SK-N-SH (cell line): ENCODE data around the gene DENND2D. TPM values are rescaled to one million over a fixed set of nuclear protein-coding genes. Genes with fewer than 3 reads are reported as not detected.

ENCODE experiments used
- CTCF ChIA-PET: fragments of 300-600, 350-600 bp; formaldehyde crosslinking; extraction: SDS; loops from one replicate; lab custom pipeline; 2021; lab: Yijun Ruan, JAX
- POLR2A ChIA-PET: fragments of 350-600 bp; sonication (Branson Sonifier 250); formaldehyde crosslinking; extraction: SDS; loops from one replicate; lab custom pipeline; 2020; ENCODE audit warnings: antibody characterized with exemption, inconsistent platforms; lab: Yijun Ruan, JAX
- DNase-seq: peaks from one replicate; pipeline ENCODE4 v3.0.0; 2012
- H2AFZ ChIP-seq: fragments of 200-600 bp; sonication (generic); 2 replicates; pipeline ENCODE4 v1.8.1; 2016; ENCODE audit warnings: antibody characterized with exemption, mild to moderate bottlenecking, low read depth
- H3F3A ChIP-seq: fragments of 200-600 bp; sonication (generic); replicated peaks from 2 replicates; pipeline ENCODE3; 2016; ENCODE audit warnings: antibody characterized with exemption, mild to moderate bottlenecking; ENCODE audit not compliant: insufficient read depth
- H3K27ac ChIP-seq, 2 experiments: fragments of 200-500 bp in 1 of 2; fragments of 200-600 bp in 1 of 2; sonication (Bioruptor generic) in 1 of 2; sonication (generic), shearing (Covaris generic) in 1 of 2; 2 replicates each; pipeline versions ENCODE4 v1.5.1 to v1.6.1; 2014 to 2016; ENCODE audit warnings: low read depth in 2 of 2, inconsistent platforms in 1 of 2, low read length in 1 of 2, mild to moderate bottlenecking in 1 of 2, mixed read lengths in 1 of 2
- H3K27me3 ChIP-seq: fragments of 200-600 bp; sonication (generic), shearing (Covaris generic); 2 replicates; pipeline ENCODE4 v1.6.1; 2016; ENCODE audit warnings: mixed run types; ENCODE audit not compliant: insufficient read depth
- H3K36me3 ChIP-seq, 2 experiments: fragments of 200-500 bp in 1 of 2; fragments of 200-600 bp in 1 of 2; sonication (Bioruptor generic) in 1 of 2; sonication (generic) in 1 of 2; replicated peaks in 1 of 2; 2 replicates each; pipeline versions ENCODE3 to v1.5.1; 2014 to 2016; ENCODE audit warnings: low read length in 1 of 2, mild to moderate bottlenecking in 1 of 2; ENCODE audit not compliant: insufficient read depth in 2 of 2, control insufficient read depth in 1 of 2
- H3K4me1 ChIP-seq, 2 experiments: fragments of 200-500 bp in 1 of 2; fragments of 200-600 bp in 1 of 2; sonication (Bioruptor generic) in 1 of 2; sonication (generic), shearing (Covaris generic) in 1 of 2; 2 replicates each; pipeline versions ENCODE4 v1.5.1 to v1.6.1; 2014 to 2016; ENCODE audit warnings: low read depth in 1 of 2, low read length in 1 of 2, mixed run types in 1 of 2; ENCODE audit not compliant: insufficient read depth in 2 of 2, control insufficient read depth in 1 of 2
- H3K4me2 ChIP-seq: fragments of 200-600 bp; sonication (generic), shearing (Covaris generic); 2 replicates; pipeline ENCODE4 v1.6.1; 2017; ENCODE audit warnings: mixed run types
- H3K4me3 ChIP-seq, 2 experiments: fragments of 200-500 bp in 1 of 2; fragments of 200-600 bp in 1 of 2; sonication (Bioruptor generic) in 1 of 2; sonication (generic), shearing (Covaris generic) in 1 of 2; 2 replicates each; pipeline versions ENCODE4 v1.5.1 to v1.8.1; 2014 to 2016; ENCODE audit warnings: low read depth in 2 of 2, inconsistent platforms in 1 of 2, low read length in 1 of 2, mild to moderate bottlenecking in 1 of 2, mixed read lengths in 1 of 2, moderate library complexity in 1 of 2
- H3K79me2 ChIP-seq: fragments of 200-600 bp; sonication (generic); 2 replicates; pipeline ENCODE4 v1.8.1; 2017; ENCODE audit warnings: mild to moderate bottlenecking; ENCODE audit not compliant: insufficient read depth
- H3K9ac ChIP-seq: fragments of 200-600 bp; sonication (generic); 2 replicates; pipeline ENCODE4 v1.6.1; 2017; ENCODE audit warnings: mixed run types
- H3K9me2 ChIP-seq: fragments of 200-600 bp; sonication (generic); 2 replicates; pipeline ENCODE4 v1.6.1; 2017; ENCODE audit warnings: mixed run types
- H3K9me3 ChIP-seq: fragments of 200-600 bp; sonication (generic); 2 replicates; pipeline ENCODE4 v1.6.1; 2017; ENCODE audit warnings: mixed run types, mild to moderate bottlenecking, moderate library complexity
- H4K20me1 ChIP-seq: fragments of 200-600 bp; sonication (generic); 2 replicates; pipeline ENCODE4 v1.6.1; 2017; ENCODE audit warnings: mild to moderate bottlenecking, mixed run types; ENCODE audit not compliant: insufficient read depth
- CHD2 ChIP-seq: fragments of 150-350 bp; IDR thresholded peaks from 2 replicates; pipeline ENCODE4 v1.6.1; 2018; ENCODE audit warnings: low read length; ENCODE audit not compliant: partially characterized antibody
- ELF1 ChIP-seq: IDR thresholded peaks from 2 replicates; pipeline ENCODE4 v1.4.0; 2012
- FOSL2 ChIP-seq: IDR thresholded peaks from 2 replicates; pipeline ENCODE4 v1.4.0; 2012; ENCODE audit warnings: low read depth, mild to moderate bottlenecking, moderate library complexity, borderline replicate concordance
- GABPA ChIP-seq: IDR thresholded peaks from 2 replicates; pipeline ENCODE4 v1.4.0; 2012; ENCODE audit warnings: low read depth, mild to moderate bottlenecking
- MEF2A ChIP-seq: IDR thresholded peaks from 2 replicates; pipeline ENCODE4 v1.4.0; 2012; ENCODE audit warnings: low read depth, borderline replicate concordance
- NFIC ChIP-seq: IDR thresholded peaks from 2 replicates; pipeline ENCODE4 v1.4.0; 2012; ENCODE audit warnings: borderline replicate concordance
- NRF1 ChIP-seq: IDR thresholded peaks from 2 replicates; pipeline ENCODE4 v1.6.1; 2012; ENCODE audit warnings: low read depth, mild to moderate bottlenecking, low read length
- RAD21 ChIP-seq: IDR thresholded peaks from 2 replicates; pipeline ENCODE4 v1.6.1; 2012; ENCODE audit warnings: mild to moderate bottlenecking, low read length
- RCOR1 ChIP-seq: fragments of 150-350 bp; IDR thresholded peaks from 2 replicates; pipeline ENCODE4 v1.6.1; 2017; ENCODE audit warnings: antibody characterized with exemption, low read length
- RFX5 ChIP-seq: IDR thresholded peaks from 2 replicates; pipeline ENCODE4 v1.6.1; 2012; ENCODE audit warnings: mild to moderate bottlenecking, improper control_type of control experiment, low read length
- RXRA ChIP-seq: IDR thresholded peaks from 2 replicates; pipeline ENCODE4 v1.4.0; 2012; ENCODE audit warnings: low read depth, mild to moderate bottlenecking, borderline replicate concordance
- TEAD4 ChIP-seq: IDR thresholded peaks from 2 replicates; pipeline ENCODE4 v1.4.0; 2012; ENCODE audit warnings: mild to moderate bottlenecking, borderline replicate concordance; ENCODE audit not compliant: insufficient read depth
- WGBS: methylation state at CpG from one replicate; pipeline ENCODE4 v1.1.6; 2017; ENCODE audit warnings: low lambda C conversion rate; 5-methylcytosine and 5-hydroxymethylcytosine counted together
- polyA plus RNA-seq, 3 experiments: library from polyadenylated mRNA; depleted of rRNA; stranded (reverse); fragments of >200 nt; gene quantifications; 2 replicates each; pipeline ENCODE4 v1.2.3, GENCODE V29; 2012
- TF ChIP-seq, protein P1 (sequence below): IDR thresholded peaks from 2 replicates; pipeline ENCODE4 v1.4.0; 2012; ENCODE audit warnings: low read depth, borderline replicate concordance
- TF ChIP-seq, protein P2 (sequence below): fragments of 150-350 bp; IDR thresholded peaks from 2 replicates; pipeline ENCODE4 v1.6.1; 2017; ENCODE audit warnings: antibody characterized with exemption, low read length, low read depth, borderline replicate concordance
- TF ChIP-seq, protein P3 (sequence below): fragments of 150-350 bp; IDR thresholded peaks from 2 replicates; pipeline ENCODE4 v1.6.1; 2016; ENCODE audit warnings: mild to moderate bottlenecking, low read depth, low read length
- TF ChIP-seq, protein P4 (sequence below): IDR thresholded peaks from 2 replicates; pipeline ENCODE4 v1.4.0; 2012; ENCODE audit warnings: low read depth, borderline replicate concordance
- TF ChIP-seq, protein P5 (sequence below): IDR thresholded peaks from 2 replicates; pipeline ENCODE4 v1.6.1; 2012; ENCODE audit warnings: mild to moderate bottlenecking, low read depth, low read length, moderate library complexity

The DENND2D gene
- polyA plus RNA-seq, 1 of the 3 experiments (the other 2 are of a cell fraction), result 1.3 TPM

DNA sequence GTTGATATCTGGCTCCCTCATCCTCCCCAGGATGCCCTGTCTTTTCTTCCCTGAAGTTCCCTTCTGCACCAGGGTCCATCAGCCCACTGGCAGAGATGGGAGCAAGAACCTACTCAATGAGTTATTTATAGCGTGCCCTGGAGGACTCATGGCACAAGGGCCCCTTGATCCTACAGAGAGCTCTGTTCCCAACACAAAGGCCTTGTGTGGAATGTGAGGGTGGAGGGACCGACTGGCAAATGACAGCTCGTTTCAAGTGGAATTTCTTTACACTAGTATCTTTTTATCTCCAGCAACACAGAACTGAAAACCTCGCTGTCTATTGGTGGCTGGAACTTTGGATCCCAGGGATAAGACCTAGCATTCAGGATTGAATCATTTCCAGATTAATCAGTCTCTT is 49.5 kb upstream of the DENND2D start:
- ChIA-PET POLR2A (no interaction called here), CTCF (interaction anchor here (0.9 to 3.7 kb wide), 4 partner anchors 22 to 30 kb away, joined by 3 to 15 read pairs (median 3); partner anchors contain the start of gene CHI3L2)
- WGBS, result 13% methylated on average over 4 of the region's 4 CpGs
- no peak overlapping the region for H3K4me3 ChIP-seq
- no peaks in the 10 kb centered on the region for H3K79me2 ChIP-seq
- H3K27me3 ChIP-seq, result no peaks in the 10 kb centered on the region; the same call in 1 of the 2 replicates
- H3K4me1 ChIP-seq, result no peaks in the 10 kb centered on the region; a peak in 1 of 4 replicates
- no peaks in the 10 kb centered on the region for H3K9me3 ChIP-seq
- no peaks in the 10 kb centered on the region for H4K20me1 ChIP-seq
- no peak overlapping the region for H3K27ac ChIP-seq
- no peaks in the 10 kb centered on the region for H3F3A ChIP-seq
- no peaks in the 10 kb centered on the region for H3K36me3 ChIP-seq
- no peaks in the 10 kb centered on the region for H3K9me2 ChIP-seq
- no peak overlapping the region for H3K9ac ChIP-seq
- no peak overlapping the region for H2AFZ ChIP-seq
- no peak for DNase-seq
- TF ChIP-seq CHD2 (no peak), TEAD4 (no peak), RXRA (no peak), RFX5 (no peak), GABPA (no peak), NFIC (no peak), RCOR1 (no peak), MEF2A (no peak), RAD21 (no peak), NRF1 (no peak), ELF1 (no peak), FOSL2 (no peak)
- TF ChIP-seq, protein P1, sequence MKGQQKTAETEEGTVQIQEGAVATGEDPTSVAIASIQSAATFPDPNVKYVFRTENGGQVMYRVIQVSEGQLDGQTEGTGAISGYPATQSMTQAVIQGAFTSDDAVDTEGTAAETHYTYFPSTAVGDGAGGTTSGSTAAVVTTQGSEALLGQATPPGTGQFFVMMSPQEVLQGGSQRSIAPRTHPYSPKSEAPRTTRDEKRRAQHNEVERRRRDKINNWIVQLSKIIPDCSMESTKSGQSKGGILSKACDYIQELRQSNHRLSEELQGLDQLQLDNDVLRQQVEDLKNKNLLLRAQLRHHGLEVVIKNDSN, result no peak
- TF ChIP-seq, protein P2, sequence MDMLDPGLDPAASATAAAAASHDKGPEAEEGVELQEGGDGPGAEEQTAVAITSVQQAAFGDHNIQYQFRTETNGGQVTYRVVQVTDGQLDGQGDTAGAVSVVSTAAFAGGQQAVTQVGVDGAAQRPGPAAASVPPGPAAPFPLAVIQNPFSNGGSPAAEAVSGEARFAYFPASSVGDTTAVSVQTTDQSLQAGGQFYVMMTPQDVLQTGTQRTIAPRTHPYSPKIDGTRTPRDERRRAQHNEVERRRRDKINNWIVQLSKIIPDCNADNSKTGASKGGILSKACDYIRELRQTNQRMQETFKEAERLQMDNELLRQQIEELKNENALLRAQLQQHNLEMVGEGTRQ, result no peak
- TF ChIP-seq, protein P3, sequence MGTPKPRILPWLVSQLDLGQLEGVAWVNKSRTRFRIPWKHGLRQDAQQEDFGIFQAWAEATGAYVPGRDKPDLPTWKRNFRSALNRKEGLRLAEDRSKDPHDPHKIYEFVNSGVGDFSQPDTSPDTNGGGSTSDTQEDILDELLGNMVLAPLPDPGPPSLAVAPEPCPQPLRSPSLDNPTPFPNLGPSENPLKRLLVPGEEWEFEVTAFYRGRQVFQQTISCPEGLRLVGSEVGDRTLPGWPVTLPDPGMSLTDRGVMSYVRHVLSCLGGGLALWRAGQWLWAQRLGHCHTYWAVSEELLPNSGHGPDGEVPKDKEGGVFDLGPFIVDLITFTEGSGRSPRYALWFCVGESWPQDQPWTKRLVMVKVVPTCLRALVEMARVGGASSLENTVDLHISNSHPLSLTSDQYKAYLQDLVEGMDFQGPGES, result no peak
- TF ChIP-seq, protein P4, sequence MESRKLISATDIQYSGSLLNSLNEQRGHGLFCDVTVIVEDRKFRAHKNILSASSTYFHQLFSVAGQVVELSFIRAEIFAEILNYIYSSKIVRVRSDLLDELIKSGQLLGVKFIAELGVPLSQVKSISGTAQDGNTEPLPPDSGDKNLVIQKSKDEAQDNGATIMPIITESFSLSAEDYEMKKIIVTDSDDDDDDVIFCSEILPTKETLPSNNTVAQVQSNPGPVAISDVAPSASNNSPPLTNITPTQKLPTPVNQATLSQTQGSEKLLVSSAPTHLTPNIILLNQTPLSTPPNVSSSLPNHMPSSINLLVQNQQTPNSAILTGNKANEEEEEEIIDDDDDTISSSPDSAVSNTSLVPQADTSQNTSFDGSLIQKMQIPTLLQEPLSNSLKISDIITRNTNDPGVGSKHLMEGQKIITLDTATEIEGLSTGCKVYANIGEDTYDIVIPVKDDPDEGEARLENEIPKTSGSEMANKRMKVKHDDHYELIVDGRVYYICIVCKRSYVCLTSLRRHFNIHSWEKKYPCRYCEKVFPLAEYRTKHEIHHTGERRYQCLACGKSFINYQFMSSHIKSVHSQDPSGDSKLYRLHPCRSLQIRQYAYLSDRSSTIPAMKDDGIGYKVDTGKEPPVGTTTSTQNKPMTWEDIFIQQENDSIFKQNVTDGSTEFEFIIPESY, result no peak
- TF ChIP-seq, protein P5, sequence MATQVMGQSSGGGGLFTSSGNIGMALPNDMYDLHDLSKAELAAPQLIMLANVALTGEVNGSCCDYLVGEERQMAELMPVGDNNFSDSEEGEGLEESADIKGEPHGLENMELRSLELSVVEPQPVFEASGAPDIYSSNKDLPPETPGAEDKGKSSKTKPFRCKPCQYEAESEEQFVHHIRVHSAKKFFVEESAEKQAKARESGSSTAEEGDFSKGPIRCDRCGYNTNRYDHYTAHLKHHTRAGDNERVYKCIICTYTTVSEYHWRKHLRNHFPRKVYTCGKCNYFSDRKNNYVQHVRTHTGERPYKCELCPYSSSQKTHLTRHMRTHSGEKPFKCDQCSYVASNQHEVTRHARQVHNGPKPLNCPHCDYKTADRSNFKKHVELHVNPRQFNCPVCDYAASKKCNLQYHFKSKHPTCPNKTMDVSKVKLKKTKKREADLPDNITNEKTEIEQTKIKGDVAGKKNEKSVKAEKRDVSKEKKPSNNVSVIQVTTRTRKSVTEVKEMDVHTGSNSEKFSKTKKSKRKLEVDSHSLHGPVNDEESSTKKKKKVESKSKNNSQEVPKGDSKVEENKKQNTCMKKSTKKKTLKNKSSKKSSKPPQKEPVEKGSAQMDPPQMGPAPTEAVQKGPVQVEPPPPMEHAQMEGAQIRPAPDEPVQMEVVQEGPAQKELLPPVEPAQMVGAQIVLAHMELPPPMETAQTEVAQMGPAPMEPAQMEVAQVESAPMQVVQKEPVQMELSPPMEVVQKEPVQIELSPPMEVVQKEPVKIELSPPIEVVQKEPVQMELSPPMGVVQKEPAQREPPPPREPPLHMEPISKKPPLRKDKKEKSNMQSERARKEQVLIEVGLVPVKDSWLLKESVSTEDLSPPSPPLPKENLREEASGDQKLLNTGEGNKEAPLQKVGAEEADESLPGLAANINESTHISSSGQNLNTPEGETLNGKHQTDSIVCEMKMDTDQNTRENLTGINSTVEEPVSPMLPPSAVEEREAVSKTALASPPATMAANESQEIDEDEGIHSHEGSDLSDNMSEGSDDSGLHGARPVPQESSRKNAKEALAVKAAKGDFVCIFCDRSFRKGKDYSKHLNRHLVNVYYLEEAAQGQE, result no peak
- H3K4me2 ChIP-seq, result no peak overlapping the region
